Activated CD4-positive, alpha-beta T cell treated with anti-CD3 and anti-CD28 coated beads for 24 hours (primary cell): Measurements from ENCODE around the gene NASP.
"Not testable (repeated sequence)": the region's sequence is repeated elsewhere in the genome, so short reads cannot be mapped to it uniquely, and the experiment has no call there.

Experiments
- DNase-seq, 2 donors: peaks; one replicate each; pipeline ENCODE4 v3.0.0-alpha.2; 2020; ENCODE audit warnings: low read depth in 2 of 2

NASP gene

DNA sequence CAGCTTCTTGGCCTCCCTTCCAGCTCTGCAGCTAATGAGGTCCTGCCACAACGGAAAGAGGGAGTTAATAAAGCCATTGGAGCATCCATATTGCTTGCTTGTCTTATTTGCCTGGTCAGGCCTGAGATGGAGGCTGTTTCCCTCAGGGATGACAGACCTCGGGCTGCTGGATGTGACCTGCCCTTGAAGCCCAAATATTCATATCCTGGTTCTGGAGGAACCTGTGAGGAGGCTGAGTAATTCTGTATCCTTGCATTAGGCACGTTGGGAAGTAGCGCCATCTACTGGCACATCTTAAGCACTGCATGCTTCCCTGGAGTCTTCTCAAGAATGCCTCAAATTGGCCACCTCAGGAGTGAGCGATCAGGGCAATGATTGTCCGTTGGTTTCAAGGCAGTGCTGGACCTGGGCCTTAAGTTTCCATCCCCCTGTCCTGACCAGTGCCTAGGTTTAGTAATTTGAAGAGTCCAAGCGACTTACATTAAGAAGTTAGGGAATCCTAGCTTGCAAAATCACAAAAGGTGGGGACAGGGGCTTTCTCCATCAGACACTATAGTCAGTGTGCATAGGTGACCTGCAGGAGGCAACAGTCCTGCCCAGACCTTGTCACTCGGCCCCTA is 13.8 kb upstream of the NASP start:
- peak; percentile 54 to 62 for DNase-seq

- DNase-seq = no peak
Observed at GRCh38 chr1:45570631-45571030, 13.2 kb upstream of the NASP start.

- no peak for DNase-seq
Observed at GRCh38 chr1:45573231-45573804, 10.5 kb upstream of the NASP start.

DNA sequence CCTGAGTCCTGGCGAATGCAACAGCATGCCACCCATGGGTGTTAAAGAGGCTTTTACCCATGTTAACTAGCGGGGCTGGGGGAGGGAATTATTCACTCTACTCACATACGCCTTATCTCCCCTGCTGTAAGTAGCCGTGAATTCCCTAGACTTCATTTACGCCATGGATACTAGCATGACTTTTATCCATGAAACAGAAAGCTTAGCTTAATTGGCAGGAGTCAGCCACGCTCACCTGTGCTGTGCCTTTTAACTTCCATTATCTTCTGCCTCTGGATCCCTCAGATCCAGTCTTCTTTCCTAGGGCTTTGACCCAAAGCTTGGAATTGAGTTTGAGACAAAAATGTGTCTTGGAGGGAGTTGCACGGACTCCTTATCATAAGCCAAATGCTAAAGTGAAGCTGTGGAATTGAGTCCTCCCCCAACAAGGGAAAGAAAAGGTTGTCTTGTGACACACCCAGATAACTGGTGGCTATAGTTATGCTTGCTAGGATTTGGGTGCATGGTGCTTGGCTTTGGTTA is 9.7 kb upstream of the NASP start:
- DNase-seq = no peak

DNA sequence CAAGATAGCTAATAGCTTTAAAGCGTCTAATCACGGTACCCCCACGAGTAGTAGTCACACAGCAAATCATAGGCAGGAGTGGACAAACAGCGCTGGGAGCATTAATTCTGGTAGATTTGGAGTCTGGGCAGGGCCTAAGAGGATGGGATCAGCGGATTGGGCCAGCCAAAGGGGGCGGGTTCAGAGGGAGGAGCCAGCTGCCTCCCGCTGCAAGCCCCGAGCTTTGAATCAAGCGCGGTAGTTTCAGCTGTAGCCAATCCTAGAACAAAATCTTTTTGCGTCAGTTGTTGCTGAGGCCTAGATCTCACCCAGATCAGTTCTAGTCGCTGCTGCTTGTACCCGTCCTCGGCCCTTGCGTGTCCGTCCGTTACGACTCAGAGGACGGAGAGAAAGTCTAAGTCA is 576 bp upstream of the NASP start:
- peak; percentile 86 to 91 for DNase-seq

DNA sequence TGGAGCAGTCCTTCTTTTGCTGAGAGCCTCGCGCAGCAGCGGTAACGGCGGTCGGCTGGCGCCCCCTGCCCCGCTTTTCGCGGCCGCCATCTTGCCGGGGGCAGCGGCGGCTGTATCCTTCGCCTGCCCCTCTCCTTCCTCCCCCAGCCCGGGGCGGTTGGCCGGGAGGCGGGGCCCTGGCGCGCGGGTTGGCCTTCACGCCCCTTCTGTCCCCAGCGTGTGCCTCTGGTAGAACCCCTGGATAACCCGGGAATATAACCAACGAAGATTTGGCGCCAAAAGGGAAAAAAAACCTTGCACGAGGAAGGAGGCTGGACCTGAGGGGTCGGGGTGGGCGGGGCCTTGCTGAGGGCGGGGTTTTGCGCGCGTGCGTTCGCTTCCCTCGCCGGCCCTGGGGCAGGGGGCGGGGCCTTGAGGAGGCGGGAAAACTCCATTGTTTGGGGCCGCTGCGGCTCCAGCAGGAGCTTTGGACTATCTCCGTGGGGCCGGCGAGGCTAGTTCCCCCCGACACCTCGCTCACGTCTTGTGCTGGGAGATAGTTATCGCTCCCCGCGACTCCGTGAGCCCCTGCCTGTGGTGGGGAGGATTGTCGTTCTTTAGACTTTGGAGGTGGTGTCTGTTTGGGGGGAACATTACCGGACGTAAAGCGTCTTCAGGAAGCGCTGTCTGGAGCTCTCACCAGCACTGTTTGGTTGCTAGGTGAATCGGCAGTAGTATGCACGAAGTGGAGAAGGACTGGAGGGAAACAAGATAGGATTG is 689 bp downstream of the NASP start:
- peak; percentile 77 to 87 for DNase-seq

- DNase-seq = no peak
Observed at GRCh38 chr1:45585110-45585426, 1.2 kb downstream of the NASP start.

- DNase-seq = no peak
Observed at GRCh38 chr1:45585496-45586075, 1.7 kb downstream of the NASP start.

DNA sequence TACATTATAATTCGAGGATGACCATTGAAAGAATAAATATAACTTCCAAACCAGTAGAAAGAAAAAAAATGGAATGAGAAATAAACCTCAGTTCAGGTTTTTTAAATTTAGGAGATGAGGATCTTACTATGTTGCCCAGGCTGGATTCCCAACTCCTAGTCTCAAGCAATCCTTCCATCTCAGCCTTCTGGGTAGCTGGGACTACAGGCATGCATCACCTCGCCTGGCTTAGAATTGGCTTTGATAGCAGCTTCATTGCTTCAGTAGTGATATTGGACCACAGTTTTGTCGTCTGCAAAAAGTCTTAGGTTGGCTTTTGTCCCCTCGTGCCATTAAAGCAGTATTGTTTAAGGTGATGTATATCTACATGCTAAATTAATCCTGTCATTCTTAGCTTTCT is 2.9 kb downstream of the NASP start:
- no peak for DNase-seq

GRCh38 chr1:45589861-45590260 is 6.0 kb downstream of the NASP start:
- no peak for DNase-seq

DNA sequence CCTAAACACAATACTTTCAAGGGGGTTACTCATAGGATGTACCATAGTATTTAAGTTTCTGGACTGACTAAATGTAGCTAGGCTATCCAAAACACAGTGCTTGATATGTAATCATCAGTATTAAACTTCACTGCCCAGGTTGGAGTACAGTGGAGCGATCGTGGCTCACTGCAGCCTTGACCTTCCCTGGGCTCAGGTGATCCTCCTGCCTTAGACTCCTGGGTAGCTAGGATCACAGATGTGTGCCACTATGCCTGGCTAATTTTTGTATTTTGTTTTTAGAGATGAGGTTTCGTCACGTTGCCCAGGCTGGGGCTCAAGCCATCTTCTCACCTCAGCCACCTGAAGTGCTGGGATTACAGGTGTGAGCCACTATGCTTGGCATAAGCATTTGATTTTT is 10.6 kb downstream of the NASP start:
- no peak for DNase-seq

DNA sequence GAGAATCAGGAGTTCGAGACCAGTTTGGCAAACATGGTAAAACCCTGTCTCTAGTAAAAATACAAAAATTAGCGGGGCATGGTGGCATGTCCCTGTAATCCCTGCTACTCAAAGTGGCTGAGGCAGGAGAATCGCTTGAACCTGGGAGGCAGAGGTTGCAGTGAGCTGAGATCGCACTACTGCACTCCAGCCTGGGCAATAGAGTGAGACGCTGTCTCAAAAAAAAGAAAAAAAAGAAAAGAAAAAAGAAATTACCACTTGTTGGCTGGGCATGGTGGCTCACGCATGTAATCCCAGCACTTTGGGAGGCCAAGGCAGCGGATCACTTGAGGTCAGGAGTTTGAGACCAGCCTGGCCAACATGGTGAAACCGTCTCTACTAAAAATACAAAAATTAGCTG is 12.9 kb downstream of the NASP start:
- not testable (repeated sequence) for DNase-seq

DNA sequence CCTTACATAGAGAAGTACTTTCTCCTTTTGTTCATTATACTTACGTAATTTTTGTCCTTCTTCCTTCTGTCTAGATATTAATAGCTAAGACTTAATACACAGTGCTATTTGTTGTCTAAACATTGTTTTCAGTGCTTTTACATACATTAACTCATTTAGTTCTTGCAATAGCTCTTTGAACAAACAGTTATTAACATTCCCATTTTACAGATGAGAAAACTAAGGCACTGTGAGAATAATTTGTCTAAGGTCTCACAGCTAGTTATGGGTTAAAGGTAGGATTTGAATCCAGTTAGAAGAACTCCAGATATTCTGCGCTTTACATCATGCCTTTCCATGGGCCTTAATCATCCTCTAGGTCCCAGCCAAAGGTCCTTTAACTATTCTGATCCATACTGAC is 20.4 kb downstream of the NASP start:
- no peak for DNase-seq

DNA sequence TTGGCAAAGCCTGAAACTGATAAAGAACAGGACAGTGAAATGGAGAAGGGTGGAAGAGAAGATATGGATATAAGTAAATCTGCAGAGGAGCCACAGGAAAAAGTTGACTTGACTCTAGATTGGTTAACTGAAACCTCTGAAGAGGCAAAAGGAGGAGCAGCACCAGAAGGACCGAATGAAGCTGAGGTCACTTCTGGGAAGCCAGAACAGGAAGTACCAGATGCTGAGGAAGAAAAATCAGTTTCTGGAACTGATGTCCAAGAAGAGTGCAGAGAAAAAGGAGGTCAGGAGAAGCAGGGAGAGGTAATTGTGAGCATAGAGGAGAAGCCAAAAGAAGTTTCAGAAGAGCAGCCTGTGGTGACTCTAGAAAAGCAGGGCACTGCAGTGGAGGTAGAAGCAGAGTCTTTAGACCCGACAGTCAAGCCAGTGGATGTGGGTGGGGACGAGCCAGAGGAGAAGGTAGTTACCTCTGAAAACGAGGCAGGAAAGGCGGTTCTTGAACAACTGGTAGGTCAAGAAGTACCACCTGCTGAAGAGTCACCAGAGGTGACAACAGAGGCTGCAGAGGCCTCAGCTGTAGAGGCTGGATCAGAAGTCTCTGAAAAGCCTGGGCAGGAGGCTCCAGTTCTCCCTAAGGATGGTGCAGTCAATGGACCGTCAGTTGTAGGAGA is 23.7 kb downstream of the NASP start:
- DNase-seq = no peak

- no peak for DNase-seq
Observed at GRCh38 chr1:45608175-45609156, 24.6 kb downstream of the NASP start.

DNA sequence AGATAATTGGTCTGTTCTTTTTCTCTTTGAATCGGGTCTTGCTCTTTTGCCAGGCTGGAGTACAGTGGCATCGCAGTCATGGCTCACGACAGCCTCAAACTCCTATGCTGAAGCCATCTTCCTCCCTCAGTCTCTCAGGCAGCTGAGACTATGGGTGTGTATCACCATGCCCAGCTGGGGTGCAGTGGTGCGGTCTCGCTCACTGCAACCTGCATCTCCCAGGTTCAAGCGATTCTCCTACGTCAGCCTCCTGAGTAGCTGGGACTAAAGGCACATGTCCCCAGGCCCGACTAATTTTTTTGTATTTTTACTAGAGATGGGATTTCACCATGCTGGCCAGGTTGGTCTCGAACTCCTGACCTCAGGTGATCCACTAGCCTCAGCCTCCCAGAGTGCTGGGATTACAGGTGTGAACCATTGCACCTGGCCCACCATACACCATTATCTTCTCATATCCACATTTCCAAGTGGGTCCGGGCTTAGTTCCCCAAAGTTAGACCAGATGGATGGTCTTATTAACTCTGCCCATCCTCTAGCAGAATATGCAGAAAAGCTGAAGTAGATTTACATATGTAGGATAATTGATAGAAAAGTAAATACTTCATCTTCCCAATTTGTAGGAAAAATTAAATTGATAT is 26.9 kb downstream of the NASP start:
- no peak for DNase-seq

GRCh38 chr1:45612941-45613579 is 29.2 kb downstream of the NASP start:
- no peak for DNase-seq

GRCh38 chr1:45615885-45616284 is 32.0 kb downstream of the NASP start:
- DNase-seq = no peak

DNA sequence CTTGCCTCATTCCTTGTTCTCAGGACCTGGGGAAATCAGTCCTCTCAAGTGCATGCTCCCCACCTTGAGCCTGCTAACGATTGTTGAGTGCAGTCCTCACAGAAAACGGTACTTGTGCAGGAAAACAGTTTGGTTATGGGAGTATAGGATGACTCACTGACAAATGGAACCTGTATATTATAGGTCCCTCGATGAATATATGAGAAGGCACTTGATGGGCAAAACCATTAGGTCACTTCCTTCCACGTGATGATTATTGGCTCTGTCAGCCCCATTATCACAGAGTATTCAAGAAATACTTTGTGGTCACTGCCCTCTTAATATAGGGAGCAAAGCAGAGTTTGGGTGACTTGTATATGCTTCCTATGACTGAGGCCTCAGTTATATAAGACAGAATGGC is 33.8 kb downstream of the NASP start:
- DNase-seq = no peak
